IMR-90 (cell line): ENCODE results near the gene GIMAP7. TPM values are rescaled to one million over a fixed set of nuclear protein-coding genes. Genes with fewer than 3 reads are reported as not detected.

Experiments
- ATAC-seq: fragments of 200-7000 bp; cut with Tn5 transposase; 2 replicates; pipeline ENCODE4 v1.9.1; 2020; ENCODE audit warnings: low read depth, mild to moderate bottlenecking, moderate library complexity
- BruUV-seq: library from RNA; stranded (reverse); fragments of 400-500 nt; replicated peaks from 2 replicates; lab custom pipeline; 2021; lab: Mats Ljungman, UMichigan
- CTCF ChIA-PET: fragments of 300-600 bp; formaldehyde crosslinking; extraction: SDS; loops from one replicate; lab custom pipeline; 2021; ENCODE audit warnings: antibody characterized with exemption; lab: Yijun Ruan, JAX
- POLR2A ChIA-PET: fragments of 300-600 bp; sonication (Branson Sonifier 250); formaldehyde crosslinking; loops from one replicate; lab custom pipeline; 2022; ENCODE audit warnings: antibody characterized with exemption; ENCODE audit not compliant: unreplicated experiment; lab: Charles Lee
- DNase-seq: peaks from one replicate; pipeline ENCODE4 v3.0.0; 2013
- H2AFZ ChIP-seq: replicated peaks from 2 replicates; pipeline ENCODE3; 2013; ENCODE audit warnings: low read length, mild to moderate bottlenecking; ENCODE audit not compliant: poor library complexity
- H2AK5ac ChIP-seq: 2 replicates; pipeline ENCODE4 v1.6.1; 2013; ENCODE audit warnings: low read depth, low read length, inconsistent platforms
- H2AK9ac ChIP-seq: replicated peaks from 2 replicates; pipeline ENCODE3; 2013; ENCODE audit warnings: mild to moderate bottlenecking, low read depth, low read length, moderate library complexity; ENCODE audit not compliant: poor library complexity
- H2BK120ac ChIP-seq: 2 replicates; pipeline ENCODE4 v1.6.1; 2013; ENCODE audit warnings: low read depth, low read length, inconsistent platforms
- H2BK15ac ChIP-seq: 3 replicates; pipeline ENCODE4 v1.6.1; 2013; ENCODE audit warnings: low read depth, low read length, inconsistent platforms
- H2BK20ac ChIP-seq: 2 replicates; pipeline ENCODE4 v1.6.1; 2013; ENCODE audit warnings: low read depth, mild to moderate bottlenecking, inconsistent platforms, low read length, moderate library complexity
- H2BK5ac ChIP-seq: 2 replicates; pipeline ENCODE4 v1.6.1; 2013; ENCODE audit warnings: mild to moderate bottlenecking, low read depth, low read length, inconsistent platforms; ENCODE audit not compliant: poor library complexity, severe bottlenecking
- H3K14ac ChIP-seq: replicated peaks from 2 replicates; pipeline ENCODE4 v1.6.1; 2013; ENCODE audit warnings: low read depth, low read length, inconsistent platforms
- H3K18ac ChIP-seq: 2 replicates; pipeline ENCODE4 v1.6.1; 2013; ENCODE audit warnings: low read depth, low read length, control low read depth
- H3K23ac ChIP-seq: 2 replicates; pipeline ENCODE4 v1.6.1; 2013; ENCODE audit warnings: low read depth, low read length, inconsistent platforms
- H3K27ac ChIP-seq: 2 replicates; pipeline ENCODE4 v1.5.1; 2013; ENCODE audit warnings: mild to moderate bottlenecking, control low read depth, low read length; ENCODE audit not compliant: insufficient read depth
- H3K27me3 ChIP-seq: 2 replicates; pipeline ENCODE4 v1.6.1; 2013; ENCODE audit warnings: low read length; ENCODE audit not compliant: control insufficient read depth, insufficient read depth
- H3K36me3 ChIP-seq: 2 replicates; pipeline ENCODE4 v1.6.1; 2013; ENCODE audit warnings: low read length, mixed read lengths; ENCODE audit not compliant: control insufficient read depth, insufficient read depth
- H3K4ac ChIP-seq: 2 replicates; pipeline ENCODE4 v1.6.1; 2013; ENCODE audit warnings: low read depth, low read length, inconsistent platforms
- H3K4me1 ChIP-seq: 2 replicates; pipeline ENCODE4 v1.6.1; 2013; ENCODE audit warnings: low read length, mixed read lengths; ENCODE audit not compliant: control insufficient read depth, insufficient read depth
- H3K4me2 ChIP-seq: 2 replicates; pipeline ENCODE4 v1.6.1; 2013; ENCODE audit warnings: low read depth, mild to moderate bottlenecking, control low read depth, low read length, moderate library complexity
- H3K4me3 ChIP-seq: 2 replicates; pipeline ENCODE4 v1.5.1; 2013; ENCODE audit warnings: low read depth, mild to moderate bottlenecking, control low read depth, low read length, moderate library complexity; ENCODE audit not compliant: insufficient read depth
- H3K56ac ChIP-seq: 2 replicates; pipeline ENCODE4 v1.6.1; 2013; ENCODE audit warnings: low read length, inconsistent platforms; ENCODE audit not compliant: insufficient read depth; ENCODE audit errors: extremely low read depth
- H3K79me1 ChIP-seq, 2 experiments: 2 replicates each; pipeline ENCODE4 v1.6.1; 2013; ENCODE audit warnings: low read length in 2 of 2, inconsistent platforms in 1 of 2, low read depth in 1 of 2
- H3K9ac ChIP-seq: 2 replicates; pipeline ENCODE4 v1.6.1; 2013; ENCODE audit warnings: low read depth, low read length, control low read depth
- H3K9me1 ChIP-seq: 2 replicates; pipeline ENCODE4 v1.6.1; 2013; ENCODE audit warnings: low read length, inconsistent platforms; ENCODE audit not compliant: insufficient read depth
- H3K9me3 ChIP-seq: 2 replicates; pipeline ENCODE4 v1.6.1; 2013; ENCODE audit warnings: low read length; ENCODE audit not compliant: control insufficient read depth, insufficient read depth
- H4K20me1 ChIP-seq: 2 replicates; pipeline ENCODE4 v1.6.1; 2013; ENCODE audit warnings: low read length, inconsistent platforms; ENCODE audit not compliant: insufficient read depth
- H4K5ac ChIP-seq: 2 replicates; pipeline ENCODE4 v1.6.1; 2013; ENCODE audit warnings: mild to moderate bottlenecking, low read depth, low read length, control low read depth
- H4K8ac ChIP-seq, 2 experiments: 2 replicates each; pipeline ENCODE4 v1.6.1; 2013; ENCODE audit warnings: low read depth in 2 of 2, low read length in 2 of 2, control low read depth in 1 of 2, inconsistent platforms in 1 of 2
- H4K91ac ChIP-seq: 2 replicates; pipeline ENCODE4 v1.6.1; 2013; ENCODE audit warnings: low read depth, low read length, inconsistent platforms; ENCODE audit not compliant: insufficient read depth
- MAZ ChIP-seq: IDR thresholded peaks from 2 replicates; pipeline ENCODE4 v1.6.1; 2012; ENCODE audit warnings: low read depth, mild to moderate bottlenecking, low read length, improper control_type of control experiment, moderate library complexity, borderline replicate concordance
- RFX5 ChIP-seq: IDR thresholded peaks from 2 replicates; pipeline ENCODE4 v1.8.0; 2012; ENCODE audit warnings: low read depth, mild to moderate bottlenecking, low read length, moderate library complexity
- WGBS, 2 experiments: methylation state at CpG; one replicate each; pipeline versions ENCODE4 v1.1.5 to v1.1.7; 2013; ENCODE audit warnings: missing lambda C conversion rate in 2 of 2; ENCODE audit not compliant: insufficient read length in 1 of 2; ENCODE audit errors: extremely low coverage in 2 of 2; 5-methylcytosine and 5-hydroxymethylcytosine counted together
- dilution Hi-C: fragments of 300-500 bp; cut with HindIII; formaldehyde crosslinking; loops from one replicate; pipeline ENCODE4 v1.14.3; 2018; ENCODE audit warnings: low sequenced_read_pairs; ENCODE audit not compliant: unreplicated experiment
- in situ Hi-C: fragments of 300-500 bp; cut with MboI; formaldehyde crosslinking; loops from 3 replicates; pipeline ENCODE4 v1.14.3; 2019; ENCODE audit warnings: low sequenced_read_pairs, inconsistent platforms, mixed read lengths
- intact Hi-C: fragments of 100-400 bp; cut with micrococcal nuclease; formaldehyde crosslinking; loops from 2 replicates; pipeline ENCODE4 v1.10.0; 2022
- polyA plus RNA-seq, 3 experiments: library from polyadenylated mRNA; depleted of rRNA; stranded (reverse); fragments of >200 nt; gene quantifications; 2 replicates each; pipeline ENCODE4 v1.2.3, GENCODE V29; 2012; ENCODE audit warnings: low replicate concordance in 1 of 3
- total RNA-seq: library from RNA; depleted of rRNA; stranded (reverse); fragments of >200 nt; gene quantifications from 2 replicates; pipeline ENCODE4 v1.2.3, GENCODE V29; 2012
- TF ChIP-seq, protein P1 (sequence below): fragments of 150-350 bp; IDR thresholded peaks from 2 replicates; pipeline ENCODE4 v1.6.1; 2017; ENCODE audit warnings: mild to moderate bottlenecking, antibody characterized with exemption, low read length, low read depth

GIMAP7 gene
- total and polyA plus RNA-seq, 2 of the 4 experiments (the other 2 are of a cell fraction): not detected

DNA sequence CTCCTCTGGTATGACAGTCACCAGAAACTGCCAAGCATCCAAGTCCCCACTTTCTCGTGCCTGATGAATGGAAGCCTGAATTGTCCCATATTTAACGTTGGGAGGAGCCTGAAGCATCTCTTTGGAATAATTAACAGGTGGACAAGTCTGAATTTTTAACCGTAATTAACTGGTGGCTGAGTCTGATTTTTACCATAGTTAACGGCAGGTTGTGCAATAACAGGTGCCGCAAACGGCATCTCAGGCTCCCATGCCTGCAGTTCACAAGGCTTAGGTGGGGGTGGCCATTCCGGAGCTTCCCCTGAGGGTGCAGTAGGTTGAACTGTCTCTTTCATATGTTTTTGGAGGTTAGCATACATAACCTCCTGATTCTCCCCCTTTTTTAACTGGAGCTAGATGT lies 50.6 kb downstream of the GIMAP7 start:
- Histone ChIP-seq H2BK5ac (no peak overlapping the region), H2BK20ac (no peak overlapping the region), H2AFZ (no peak overlapping the region), H2BK15ac (no peak overlapping the region), H2AK9ac (no peak overlapping the region), H3K56ac (no peak overlapping the region), H3K4ac (no peak overlapping the region), H3K18ac (no peak overlapping the region), H4K5ac (no peak overlapping the region), H3K4me2 (no peak overlapping the region), H3K14ac (no peak overlapping the region), H2BK120ac (no peak overlapping the region), H3K9me1 (no peaks in the 10 kb centered on the region), H3K23ac (no peak overlapping the region), H2AK5ac (no peak overlapping the region), H3K79me1 (no peaks in the 10 kb centered on the region), H3K9me3 (peaks cover 20% of the 10 kb centered on the region), H3K27ac (no peak overlapping the region), H3K9ac (no peak overlapping the region), H4K91ac (no peak overlapping the region), H3K36me3 (no peaks in the 10 kb centered on the region), H3K27me3 (no peaks in the 10 kb centered on the region), H4K20me1 (no peaks in the 10 kb centered on the region), H4K8ac (no peak overlapping the region), H3K4me1 (no peaks in the 10 kb centered on the region), H3K4me3 (no peak overlapping the region)
- ChIA-PET POLR2A (no interaction called here), CTCF (no interaction called here)
- ATAC-seq (no peak), DNase-seq (no peak)
- dilution Hi-C loops (no loop called here), intact Hi-C loops (no loop called here), in situ Hi-C loops (no loop called here)
- 0% methylated on average over 2 of the region's 7 CpGs; no CpG with 5 or more reads in 1 of the 2 experiments for WGBS, 2 experiments
- TF ChIP-seq, protein P1, sequence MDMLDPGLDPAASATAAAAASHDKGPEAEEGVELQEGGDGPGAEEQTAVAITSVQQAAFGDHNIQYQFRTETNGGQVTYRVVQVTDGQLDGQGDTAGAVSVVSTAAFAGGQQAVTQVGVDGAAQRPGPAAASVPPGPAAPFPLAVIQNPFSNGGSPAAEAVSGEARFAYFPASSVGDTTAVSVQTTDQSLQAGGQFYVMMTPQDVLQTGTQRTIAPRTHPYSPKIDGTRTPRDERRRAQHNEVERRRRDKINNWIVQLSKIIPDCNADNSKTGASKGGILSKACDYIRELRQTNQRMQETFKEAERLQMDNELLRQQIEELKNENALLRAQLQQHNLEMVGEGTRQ: no peak
- no peak for TF ChIP-seq RFX5
- no peak for TF ChIP-seq MAZ
- BruUV-seq: no TSS peak
